Vagina (tissue), 2 donors: ENCODE data around the gene GATAD1. TPM values are rescaled to one million over a fixed set of nuclear protein-coding genes. Genes with fewer than 3 reads are reported as not detected.
"Not testable (repeated sequence)": the region's sequence is repeated elsewhere in the genome, so short reads cannot be mapped to it uniquely, and the experiment has no call there.

Experiments
- DNase-seq, 2 donors: peaks; one replicate each; pipeline ENCODE4 v3.0.0-alpha.2; 2017; ENCODE audit errors: extremely low spot score in 2 of 2
- H3K27ac ChIP-seq: fragments of 200-600 bp; sonication (generic); one replicate; pipeline ENCODE4 v1.5.1; 2019
- H3K27me3 ChIP-seq: fragments of 200-600 bp; sonication (generic); one replicate; pipeline ENCODE4 v1.5.1; 2019
- H3K36me3 ChIP-seq, 2 donors: fragments of 200-600 bp; sonication (generic); one replicate each; pipeline ENCODE4 v1.5.1; 2017 to 2019
- H3K4me1 ChIP-seq: fragments of 200-600 bp; sonication (generic); one replicate; pipeline ENCODE4 v1.5.1; 2019
- H3K4me3 ChIP-seq, 2 donors: fragments of 200-600 bp; sonication (generic); 1 replicate in 1 of 2; 2 replicates in 1 of 2; pipeline ENCODE4 v1.5.1; 2016 to 2019
- H3K9me3 ChIP-seq: fragments of 200-600 bp; sonication (generic); one replicate; pipeline ENCODE4 v1.5.1; 2019
- CTCF ChIP-seq, 3 experiments: fragments of 450-650 bp in 2 of 3; fragments of 200-600 bp in 1 of 3; sonication (generic) in 1 of 3; IDR thresholded peaks; one replicate each; pipeline ENCODE4 v1.5.1; 2017 to 2019; ENCODE audit warnings: antibody characterized with exemption in 3 of 3, mild to moderate bottlenecking in 2 of 3, moderate library complexity in 2 of 3
- POLR2A ChIP-seq, 2 donors: fragments of 450-650 bp; IDR thresholded peaks; one replicate each; pipeline ENCODE4 v1.6.1; 2017; ENCODE audit warnings: antibody characterized with exemption in 2 of 2, mild to moderate bottlenecking in 2 of 2, moderate library complexity in 2 of 2
- POLR2AphosphoS5 ChIP-seq, 2 donors: sonication (generic); formaldehyde crosslinking; IDR thresholded peaks; one replicate each; pipeline ENCODE4 v1.9.0; 2017; ENCODE audit warnings: antibody characterized with exemption in 2 of 2, mild to moderate bottlenecking in 2 of 2, low read depth in 1 of 2; ENCODE audit not compliant: insufficient read depth in 1 of 2
- intact Hi-C: fragments of 100-400 bp; cut with DNase I; formaldehyde crosslinking; loops from one replicate; pipeline ENCODE4 v1.15.1; 2023
- total RNA-seq: library from RNA; depleted of rRNA; stranded (reverse); fragments of >200 nt; gene quantifications from one replicate; pipeline ENCODE4 v1.2.3, GENCODE V29; 2016

Gene GATAD1
- total RNA-seq, 1 donor from 2014 or later = 30.4 TPM

GRCh38 chr7:92478095-92478494, 30.8 kb downstream of the GATAD1 start:
- Histone ChIP-seq H3K36me3 (no peaks in the 10 kb centered on the region), H3K27ac (no peak overlapping the region), H3K9me3 (no peaks in the 10 kb centered on the region), H3K27me3 (no peaks in the 10 kb centered on the region), H3K4me1 (no peaks in the 10 kb centered on the region), H3K4me3 (no peak overlapping the region)
- no peak for DNase-seq
- TF ChIP-seq POLR2AphosphoS5 (IDR thresholded peaks at IDR 0.05; ENCODE audit: insufficient read depth in 1 of 2, low read depth in 1 of 2) (no peak), POLR2A (IDR thresholded peaks at IDR 0.05) (no peak), CTCF (IDR thresholded peaks at IDR 0.05) (no peak)
- intact Hi-C loops = no loop called here

- TF ChIP-seq POLR2AphosphoS5 (IDR thresholded peaks at IDR 0.05; ENCODE audit: insufficient read depth in 1 of 2, low read depth in 1 of 2) (no peak), POLR2A (IDR thresholded peaks at IDR 0.05) (no peak), CTCF (IDR thresholded peaks at IDR 0.05) (no peak)
- no peak overlapping the region for H3K27ac ChIP-seq
- no peaks in the 10 kb centered on the region for H3K4me1 ChIP-seq
- no peak for DNase-seq
- no peaks in the 10 kb centered on the region for H3K36me3 ChIP-seq
- intact Hi-C loops = no loop called here
- H3K4me3 ChIP-seq = no peak overlapping the region
- no peaks in the 10 kb centered on the region for H3K9me3 ChIP-seq
- H3K27me3 ChIP-seq = no peaks in the 10 kb centered on the region
These were observed 31.4 kb downstream of the GATAD1 start for GRCh38 chr7:92478711-92479110.

GRCh38 chr7:92479146-92479545, 31.9 kb downstream of the GATAD1 start:
- DNase-seq, H3K27ac ChIP-seq, H3K4me3 ChIP-seq, H3K4me1 ChIP-seq, H3K27me3 ChIP-seq, H3K36me3 ChIP-seq, intact Hi-C loops, H3K9me3 ChIP-seq: not testable (repeated sequence)

- DNase-seq, H3K27ac ChIP-seq, H3K4me1 ChIP-seq, H3K27me3 ChIP-seq, H3K4me3 ChIP-seq, H3K9me3 ChIP-seq, intact Hi-C loops: not testable (repeated sequence)
- H3K36me3 ChIP-seq = peaks cover 0 to 24% of the 10 kb centered on the region in 2 donors
These were observed 36.3 kb downstream of the GATAD1 start for GRCh38 chr7:92483624-92484023.

GRCh38 chr7:92484226-92484625, 36.9 kb downstream of the GATAD1 start:
- DNase-seq, H3K4me3 ChIP-seq, H3K27ac ChIP-seq, H3K9me3 ChIP-seq, H3K27me3 ChIP-seq, H3K4me1 ChIP-seq, intact Hi-C loops: not testable (repeated sequence)
- H3K36me3 ChIP-seq = peaks cover 0 to 28% of the 10 kb centered on the region in 2 donors

- no peak for TF ChIP-seq POLR2A (IDR thresholded peaks at IDR 0.05)
- no peak for TF ChIP-seq POLR2AphosphoS5 (IDR thresholded peaks at IDR 0.05; ENCODE audit: insufficient read depth in 1 of 2, low read depth in 1 of 2)
- TF ChIP-seq CTCF (IDR thresholded peaks at IDR 0.05) = no peak
- H3K27ac ChIP-seq = no peak overlapping the region
- no peak overlapping the region for H3K4me3 ChIP-seq
- H3K9me3 ChIP-seq = no peaks in the 10 kb centered on the region
- H3K36me3 ChIP-seq = peaks cover 0 to 34% of the 10 kb centered on the region in 2 donors
- DNase-seq = no peak
- H3K27me3 ChIP-seq = no peaks in the 10 kb centered on the region
- intact Hi-C loops = no loop called here
- H3K4me1 ChIP-seq = no peaks in the 10 kb centered on the region
These were observed 38.1 kb downstream of the GATAD1 start for GRCh38 chr7:92485267-92485892.
